GM13976 (cell line): Measurements from ENCODE around the gene CCDC144A.
"Not testable (repeated sequence)": the region's sequence is repeated elsewhere in the genome, so short reads cannot be mapped to it uniquely, and the experiment has no call there.

Experiments
- DNase-seq: peaks from one replicate; pipeline ENCODE4 v3.0.0; 2012; ENCODE audit warnings: low spot score
- in situ Hi-C: fragments of 300-500 bp; cut with MboI; formaldehyde crosslinking; loops from one replicate; pipeline ENCODE4 v1.12.0; 2022; ENCODE audit warnings: low sequenced_read_pairs, mixed read lengths, inconsistent platforms; ENCODE audit not compliant: unreplicated experiment
- TF ChIP-seq, protein P1 (sequence below): IDR thresholded peaks from 2 replicates; pipeline ENCODE4 v1.5.1; 2012; ENCODE audit warnings: borderline replicate concordance, mild to moderate bottlenecking; ENCODE audit not compliant: insufficient read depth; ENCODE audit errors: extremely low read depth, missing control alignments, control extremely low read depth

The CCDC144A gene

DNA sequence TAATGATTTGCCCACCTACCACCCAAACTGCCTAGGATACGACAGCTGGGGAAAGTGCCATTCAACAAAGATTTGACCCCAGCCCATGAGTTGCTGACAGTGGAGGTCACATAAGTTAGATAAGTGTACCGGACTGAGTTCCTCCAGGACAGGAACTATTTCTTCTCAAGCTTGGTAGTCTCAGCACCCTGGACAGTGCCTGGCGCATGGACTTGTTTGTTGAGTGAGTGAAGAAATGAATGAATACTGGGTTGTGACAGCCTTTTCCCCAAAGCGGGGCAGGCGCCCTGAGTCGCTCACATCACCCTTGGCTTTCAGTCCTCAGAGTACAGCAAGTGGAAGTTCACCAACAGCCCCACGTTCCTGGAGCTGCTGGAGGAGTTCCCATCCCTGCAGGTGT is 122.1 kb downstream of the CCDC144A start:
- DNase-seq, in situ Hi-C loops: not testable (repeated sequence)

DNA sequence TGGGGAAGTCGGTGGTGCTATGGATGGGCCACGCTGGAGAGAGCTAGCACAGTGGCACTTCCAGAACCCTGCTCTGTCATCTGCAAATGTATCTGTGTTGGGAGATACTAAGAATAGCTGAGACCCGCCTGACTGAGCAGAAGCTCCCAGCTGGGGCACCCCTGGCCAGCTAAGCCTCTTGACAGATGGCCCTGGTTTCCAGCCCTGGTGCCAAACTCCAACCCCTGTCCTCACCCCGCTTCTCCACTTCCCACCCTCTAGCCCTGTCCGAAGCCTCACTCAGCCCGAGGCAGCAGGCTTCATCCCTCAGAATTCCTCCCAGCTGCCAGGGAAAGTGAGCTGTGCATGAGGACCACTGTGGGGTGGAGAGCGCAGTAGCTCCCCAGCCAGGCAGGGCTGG is 124.4 kb downstream of the CCDC144A start:
- in situ Hi-C loops = no loop called here
- DNase-seq = no peak

GRCh38 chr17:16817201-16817600 is 127.2 kb downstream of the CCDC144A start:
- TF ChIP-seq, protein P1, sequence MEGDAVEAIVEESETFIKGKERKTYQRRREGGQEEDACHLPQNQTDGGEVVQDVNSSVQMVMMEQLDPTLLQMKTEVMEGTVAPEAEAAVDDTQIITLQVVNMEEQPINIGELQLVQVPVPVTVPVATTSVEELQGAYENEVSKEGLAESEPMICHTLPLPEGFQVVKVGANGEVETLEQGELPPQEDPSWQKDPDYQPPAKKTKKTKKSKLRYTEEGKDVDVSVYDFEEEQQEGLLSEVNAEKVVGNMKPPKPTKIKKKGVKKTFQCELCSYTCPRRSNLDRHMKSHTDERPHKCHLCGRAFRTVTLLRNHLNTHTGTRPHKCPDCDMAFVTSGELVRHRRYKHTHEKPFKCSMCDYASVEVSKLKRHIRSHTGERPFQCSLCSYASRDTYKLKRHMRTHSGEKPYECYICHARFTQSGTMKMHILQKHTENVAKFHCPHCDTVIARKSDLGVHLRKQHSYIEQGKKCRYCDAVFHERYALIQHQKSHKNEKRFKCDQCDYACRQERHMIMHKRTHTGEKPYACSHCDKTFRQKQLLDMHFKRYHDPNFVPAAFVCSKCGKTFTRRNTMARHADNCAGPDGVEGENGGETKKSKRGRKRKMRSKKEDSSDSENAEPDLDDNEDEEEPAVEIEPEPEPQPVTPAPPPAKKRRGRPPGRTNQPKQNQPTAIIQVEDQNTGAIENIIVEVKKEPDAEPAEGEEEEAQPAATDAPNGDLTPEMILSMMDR = no peak
- DNase-seq = no peak
- in situ Hi-C loops = no loop called here

More for the DNA sequence above, 124.4 kb downstream of the CCDC144A start:
- TF ChIP-seq, protein P1 = no peak

GRCh38 chr17:16817940-16818339 is 127.9 kb downstream of the CCDC144A start:
- in situ Hi-C loops = not testable (repeated sequence)

GRCh38 chr17:16818340-16818739 is 128.3 kb downstream of the CCDC144A start:
- in situ Hi-C loops = no loop called here
- DNase-seq = no peak
- TF ChIP-seq, protein P1 = no peak

More at GRCh38 chr17:16817940-16818339, 127.9 kb downstream of the CCDC144A start:
- DNase-seq = not testable (repeated sequence)

- TF ChIP-seq, protein P1 = no peak
- DNase-seq = no peak
- in situ Hi-C loops = no loop called here
These were observed 129.0 kb downstream of the CCDC144A start for GRCh38 chr17:16818821-16819683.

- TF ChIP-seq, protein P1 = no peak
- in situ Hi-C loops = no loop called here
- DNase-seq = no peak
These were observed 130.3 kb downstream of the CCDC144A start for GRCh38 chr17:16820161-16820877.
